ENCODE results near the gene RNASE13. TPM values are rescaled to one million over a fixed set of nuclear protein-coding genes. Genes with fewer than 3 reads are reported as not detected.

The RNASE13 gene
- total RNA-seq, 3 donors from 2014 or later, result not detected

DNA sequence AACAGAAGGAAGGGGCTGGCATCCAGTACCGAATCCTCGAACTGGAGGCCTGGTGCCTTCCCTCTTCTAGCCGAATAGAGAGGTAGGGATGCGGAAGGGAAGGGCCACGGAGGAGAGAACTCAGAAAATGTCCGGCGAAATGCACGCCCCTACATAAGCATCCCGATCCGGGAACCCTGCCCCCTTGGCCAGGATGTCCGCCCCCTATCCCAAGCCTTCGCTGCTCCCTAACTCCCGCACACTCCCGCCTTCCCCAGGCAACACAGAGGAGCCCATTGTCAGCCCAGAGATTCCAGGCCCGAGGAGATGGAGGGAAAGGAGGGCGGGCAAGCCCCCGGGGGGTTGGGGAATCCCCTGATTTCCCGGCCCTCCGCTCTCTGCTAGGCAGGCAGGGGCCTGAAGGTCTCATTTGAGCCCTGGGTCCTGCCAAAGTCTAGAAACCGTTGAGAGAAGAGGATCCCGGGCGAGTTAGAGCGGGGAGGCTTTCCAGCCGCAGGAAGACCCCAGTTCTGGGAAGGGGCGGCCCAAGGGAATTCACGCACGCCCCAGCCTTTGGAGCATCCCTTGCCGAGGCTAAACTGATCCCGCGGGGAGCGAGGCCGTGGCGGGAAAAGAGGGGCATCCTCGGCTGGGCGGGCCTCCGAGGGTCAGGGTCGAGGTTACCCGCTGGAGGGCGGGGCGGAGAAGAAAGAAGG is 34.9 kb upstream of the RNASE13 start:
- H3K4me3 ChIP-seq, result peak overlapping the region; percentile 48
- H3K4me1 ChIP-seq (ENCODE audit: low read depth), result peaks cover 29% of the 10 kb centered on the region
- no peaks in the 10 kb centered on the region for H3K9me3 ChIP-seq
- TF ChIP-seq, protein P1, sequence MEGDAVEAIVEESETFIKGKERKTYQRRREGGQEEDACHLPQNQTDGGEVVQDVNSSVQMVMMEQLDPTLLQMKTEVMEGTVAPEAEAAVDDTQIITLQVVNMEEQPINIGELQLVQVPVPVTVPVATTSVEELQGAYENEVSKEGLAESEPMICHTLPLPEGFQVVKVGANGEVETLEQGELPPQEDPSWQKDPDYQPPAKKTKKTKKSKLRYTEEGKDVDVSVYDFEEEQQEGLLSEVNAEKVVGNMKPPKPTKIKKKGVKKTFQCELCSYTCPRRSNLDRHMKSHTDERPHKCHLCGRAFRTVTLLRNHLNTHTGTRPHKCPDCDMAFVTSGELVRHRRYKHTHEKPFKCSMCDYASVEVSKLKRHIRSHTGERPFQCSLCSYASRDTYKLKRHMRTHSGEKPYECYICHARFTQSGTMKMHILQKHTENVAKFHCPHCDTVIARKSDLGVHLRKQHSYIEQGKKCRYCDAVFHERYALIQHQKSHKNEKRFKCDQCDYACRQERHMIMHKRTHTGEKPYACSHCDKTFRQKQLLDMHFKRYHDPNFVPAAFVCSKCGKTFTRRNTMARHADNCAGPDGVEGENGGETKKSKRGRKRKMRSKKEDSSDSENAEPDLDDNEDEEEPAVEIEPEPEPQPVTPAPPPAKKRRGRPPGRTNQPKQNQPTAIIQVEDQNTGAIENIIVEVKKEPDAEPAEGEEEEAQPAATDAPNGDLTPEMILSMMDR (IDR thresholded peaks at IDR 0.05), result no peak
- ATAC-seq, result no peak
- DNase-seq, result peak in 2 of 3 donors; percentile 40 to 58
- H3K36me3 ChIP-seq (ENCODE audit: low read depth), result no peaks in the 10 kb centered on the region
- intact Hi-C loops (cut with DNase I, micrococcal nuclease), result loop anchor here in 1 of 2 donors (2.0 kb wide), 1 partner anchor 35 kb away; no protein-coding TSS in a partner anchor

DNA sequence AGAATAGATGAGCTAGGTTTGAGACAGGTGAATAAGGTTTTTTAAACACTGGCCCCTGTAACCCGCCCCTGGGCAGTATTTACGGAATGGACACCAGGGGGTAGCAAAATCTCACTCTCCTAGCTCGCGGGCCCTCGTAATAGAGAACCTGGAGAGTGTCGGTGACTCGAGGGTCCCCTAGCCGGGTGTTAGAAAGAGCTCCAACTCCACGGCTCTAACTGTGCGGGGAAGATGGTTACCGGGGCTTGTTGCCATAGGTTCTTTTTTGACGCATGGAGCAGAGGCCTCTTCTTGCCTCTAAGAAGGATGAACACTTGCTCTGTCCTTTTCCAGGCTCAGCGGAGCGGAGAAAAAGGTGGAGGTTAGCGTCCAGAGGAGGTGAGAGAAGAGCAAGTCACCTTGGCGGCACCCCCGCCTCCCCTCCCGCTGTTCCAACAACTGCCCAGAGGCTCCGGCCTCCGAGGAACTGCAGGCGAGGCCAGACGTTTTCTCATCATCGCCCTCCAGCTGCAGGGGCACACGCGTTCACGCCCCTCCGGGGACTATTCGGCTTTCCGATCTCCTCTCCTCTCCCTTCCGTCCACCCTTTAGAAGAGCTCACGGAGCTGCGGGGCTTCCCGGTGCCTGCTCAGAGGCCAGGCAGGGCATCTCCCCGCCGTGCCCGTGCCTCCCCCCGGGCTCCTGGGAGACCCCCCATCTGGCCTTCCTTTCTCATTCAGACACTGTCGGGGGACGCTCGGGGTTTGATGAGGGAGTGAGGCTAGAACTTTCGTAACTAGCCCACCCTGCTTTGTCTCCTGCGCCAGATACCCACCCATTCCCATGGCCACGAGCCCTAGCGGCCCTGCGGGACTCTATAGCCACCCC is 34.1 kb upstream of the RNASE13 start:
- ATAC-seq (peak; percentile 24), DNase-seq (peak in 2 of 3 donors; percentile 58 to 70)
- H3K4me3 ChIP-seq, result no peak overlapping the region
- H3K36me3 ChIP-seq (ENCODE audit: low read depth), result no peaks in the 10 kb centered on the region
- peaks cover 29% of the 10 kb centered on the region for H3K4me1 ChIP-seq (ENCODE audit: low read depth)
- TF ChIP-seq, protein P1 (IDR thresholded peaks at IDR 0.05), result peak; percentile 13
- H3K9me3 ChIP-seq, result no peaks in the 10 kb centered on the region
- intact Hi-C loops (cut with DNase I, micrococcal nuclease), result loop anchor here in 1 of 2 donors (2.0 kb wide), 1 partner anchor 36 kb away; no protein-coding TSS in a partner anchor

DNA sequence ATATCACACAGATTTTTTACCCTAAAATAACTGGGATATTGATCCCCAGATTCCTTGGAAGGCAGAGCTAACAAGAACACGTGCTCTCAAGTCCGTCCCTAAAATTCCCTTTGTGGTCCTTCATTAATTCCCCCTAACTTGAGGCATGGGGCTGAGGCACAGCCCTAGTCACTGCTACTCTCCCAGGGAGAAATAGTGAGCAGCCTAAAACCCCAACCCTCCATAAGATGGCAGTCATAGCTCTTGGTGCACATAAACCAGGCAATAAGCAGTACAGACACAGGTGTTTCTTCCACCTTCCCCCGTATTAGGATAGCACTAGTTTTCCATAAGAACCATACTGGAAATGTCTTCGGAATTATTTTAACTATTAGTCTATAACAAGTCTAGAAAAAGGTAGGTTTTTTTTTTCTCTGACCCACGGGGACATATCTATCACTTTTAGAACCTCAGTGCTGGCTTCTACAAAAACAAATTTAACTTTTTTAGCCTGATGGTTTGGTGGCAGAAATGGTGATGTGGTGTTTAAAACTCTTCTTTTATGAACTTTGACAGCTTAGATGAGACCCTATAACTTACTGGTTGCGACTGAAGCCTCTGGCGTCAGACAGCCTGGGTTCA is 32.4 kb upstream of the RNASE13 start:
- H3K9me3 ChIP-seq, result no peaks in the 10 kb centered on the region

DNA sequence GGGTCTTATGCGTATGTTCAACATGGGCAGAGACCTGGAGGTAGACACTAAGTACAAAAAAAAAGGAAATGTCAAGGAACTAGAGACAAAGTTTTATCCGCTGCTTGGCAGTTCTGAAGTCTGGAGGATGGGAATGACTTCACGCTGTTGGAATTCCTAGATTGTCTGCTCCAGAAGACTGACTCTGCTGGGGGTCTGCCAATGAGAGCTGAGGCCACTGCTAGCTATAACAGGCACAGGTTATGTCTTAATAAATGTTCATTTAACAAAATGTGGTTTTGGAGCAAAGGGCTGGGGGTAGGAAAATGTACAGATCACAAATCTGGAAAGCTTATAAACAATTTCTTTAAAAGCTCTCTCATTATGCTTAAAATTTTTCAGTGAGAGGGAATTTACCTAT is 28.9 kb upstream of the RNASE13 start:
- intact Hi-C loops (cut with DNase I, micrococcal nuclease), result no loop called here
- no peak for ATAC-seq

More for the DNA sequence above, 32.4 kb upstream of the RNASE13 start:
- Histone ChIP-seq H3K4me1 (ENCODE audit: low read depth) (peaks cover 21% of the 10 kb centered on the region), H3K4me3 (no peak overlapping the region), H3K36me3 (ENCODE audit: low read depth) (no peaks in the 10 kb centered on the region)
- TF ChIP-seq, protein P1 (IDR thresholded peaks at IDR 0.05), result no peak
- ATAC-seq (no peak), DNase-seq (peak in 1 of 3 donors; percentile 28)
- intact Hi-C loops (cut with DNase I, micrococcal nuclease), result no loop called here

DNA sequence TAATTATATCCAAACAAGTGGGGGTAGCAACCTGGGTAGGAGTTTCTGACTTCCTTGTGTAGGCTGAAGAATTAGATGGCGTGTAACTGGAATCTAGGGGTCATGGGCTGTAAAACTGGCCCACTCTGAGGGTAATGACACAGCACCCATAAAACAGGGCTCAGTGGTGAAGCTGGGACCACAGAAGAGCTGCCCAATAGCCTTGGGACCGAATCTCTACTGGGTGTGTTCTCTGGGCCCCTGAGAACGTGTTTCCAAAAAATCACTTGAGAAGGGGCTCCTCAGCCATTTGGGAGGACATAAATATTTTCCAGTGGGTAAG is 26.7 kb upstream of the RNASE13 start:
- ATAC-seq (no peak), DNase-seq (no peak)
- Histone ChIP-seq H3K36me3 (ENCODE audit: low read depth) (no peaks in the 10 kb centered on the region), H3K9me3 (no peaks in the 10 kb centered on the region), H3K4me3 (no peak overlapping the region), H3K4me1 (ENCODE audit: low read depth) (peaks cover 3% of the 10 kb centered on the region)
- intact Hi-C loops (cut with DNase I, micrococcal nuclease), result no loop called here
- TF ChIP-seq, protein P1 (IDR thresholded peaks at IDR 0.05), result no peak

More for the DNA sequence above, 28.9 kb upstream of the RNASE13 start:
- H3K4me3 ChIP-seq, result no peak overlapping the region
- no peaks in the 10 kb centered on the region for H3K9me3 ChIP-seq
- TF ChIP-seq, protein P1 (IDR thresholded peaks at IDR 0.05), result no peak
- H3K36me3 ChIP-seq (ENCODE audit: low read depth), result no peaks in the 10 kb centered on the region
- no peak for DNase-seq
- peaks cover 1% of the 10 kb centered on the region for H3K4me1 ChIP-seq (ENCODE audit: low read depth)

Measured in mucosa of descending colon (tissue), 3 donors.